HCT116 (cell line): Measurements from ENCODE around the gene KIAA1328. TPM values are rescaled to one million over a fixed set of nuclear protein-coding genes. Genes with fewer than 3 reads are reported as not detected.

Source experiments
- ATAC-seq: fragments of 200-7000 bp; cut with Tn5 transposase; 2 replicates; pipeline ENCODE4 v1.9.1; 2020; ENCODE audit warnings: mild to moderate bottlenecking, moderate library complexity
- BruUV-seq: library from RNA; stranded (reverse); fragments of 400-500 nt; replicated peaks from 2 replicates; lab custom pipeline; 2021; lab: Mats Ljungman, UMichigan
- CTCF ChIA-PET: fragments of 300-600 bp; sonication (Branson Sonifier 250); formaldehyde crosslinking; loops from one replicate; lab custom pipeline; 2021; ENCODE audit warnings: antibody characterized with exemption; lab: Charles Lee
- POLR2A ChIA-PET: fragments of 300-600, 350-600 bp; sonication (Branson Sonifier 250); formaldehyde crosslinking; loops from one replicate; lab custom pipeline; 2021; ENCODE audit warnings: antibody characterized with exemption; lab: Charles Lee
- RAD21 ChIA-PET, 2 experiments: fragments of 300-600 bp; sonication (Branson Sonifier 250); formaldehyde crosslinking; loops; one replicate each; lab custom pipeline; 2023; ENCODE audit warnings: low total read pairs in 2 of 2; ENCODE audit not compliant: uncharacterized antibody in 2 of 2, unreplicated experiment in 2 of 2, low non-redundant PET in 1 of 2; lab: Charles Lee
- DNase-seq: peaks from one replicate; pipeline ENCODE4 v3.0.0-alpha.2; 2010; ENCODE audit warnings: low read depth, low spot score
- H2AFZ ChIP-seq: fragments of 200-600 bp; shearing (Covaris generic), sonication (generic); 2 replicates; pipeline ENCODE4 v1.6.1; 2017; ENCODE audit warnings: low read depth, mixed run types, mixed read lengths, antibody characterized with exemption, low read length; ENCODE audit not compliant: poor library complexity, severe bottlenecking
- H3K27ac ChIP-seq: 2 replicates; pipeline ENCODE4 v1.5.1; 2012; ENCODE audit warnings: low read depth, low read length
- H3K27me3 ChIP-seq: fragments of 200-600 bp; sonication (generic); 2 replicates; pipeline ENCODE4 v1.6.1; 2016; ENCODE audit warnings: mixed run types, low read length, mixed read lengths; ENCODE audit not compliant: insufficient read depth
- H3K36me3 ChIP-seq, 2 experiments: fragments of 200-500 bp in 1 of 2; fragments of 200-600 bp in 1 of 2; sonication (Bioruptor generic) in 1 of 2; sonication (generic) in 1 of 2; 2 replicates each; pipeline versions ENCODE4 v1.5.1 to v1.6.1; 2014 to 2016; ENCODE audit warnings: low read length in 2 of 2, inconsistent platforms in 1 of 2, mixed read lengths in 1 of 2, mixed run types in 1 of 2; ENCODE audit not compliant: insufficient read depth in 2 of 2, control insufficient read depth in 1 of 2
- H3K4me1 ChIP-seq, 2 experiments: fragments of 200-600 bp in 1 of 2; sonication (generic) in 1 of 2; 2 replicates each; pipeline versions ENCODE4 v1.5.1 to v1.6.1; 2012 to 2017; ENCODE audit warnings: low read length in 2 of 2, inconsistent platforms in 1 of 2, mild to moderate bottlenecking in 1 of 2, mixed read lengths in 1 of 2, mixed run types in 1 of 2, moderate library complexity in 1 of 2; ENCODE audit not compliant: insufficient read depth in 2 of 2, control insufficient read depth in 1 of 2
- H3K4me2 ChIP-seq: fragments of 200-600 bp; sonication (generic); 2 replicates; pipeline ENCODE4 v1.6.1; 2017; ENCODE audit warnings: mixed run types, low read length, mixed read lengths
- H3K4me3 ChIP-seq, 2 experiments: fragments of 200-600 bp in 1 of 2; sonication (generic) in 1 of 2; replicated peaks in 1 of 2; 2 replicates each; pipeline ENCODE4 v1.5.1; 2011 to 2016; ENCODE audit warnings: low read length in 2 of 2, control low read depth in 1 of 2, low read depth in 1 of 2, mild to moderate bottlenecking in 1 of 2, mixed read lengths in 1 of 2, mixed run types in 1 of 2
- H3K79me2 ChIP-seq: fragments of 200-600 bp; sonication (generic); 2 replicates; pipeline ENCODE4 v1.6.1; 2017; ENCODE audit warnings: mild to moderate bottlenecking, mixed run types, low read length, moderate library complexity, mixed read lengths; ENCODE audit not compliant: insufficient read depth
- H3K9ac ChIP-seq: fragments of 200-600 bp; sonication (generic); 2 replicates; pipeline ENCODE4 v1.6.1; 2016; ENCODE audit warnings: low read length, mixed read lengths
- H3K9me2 ChIP-seq: fragments of 200-600 bp; sonication (generic), shearing (Covaris generic); 2 replicates; pipeline ENCODE4 v1.6.1; 2017; ENCODE audit warnings: mixed run types, mild to moderate bottlenecking, moderate library complexity; ENCODE audit not compliant: insufficient read depth
- H3K9me3 ChIP-seq, 2 experiments: fragments of 200-500 bp in 1 of 2; fragments of 200-600 bp in 1 of 2; sonication (Bioruptor generic) in 1 of 2; sonication (generic) in 1 of 2; 2 replicates each; pipeline ENCODE4 v1.6.1; 2014 to 2017; ENCODE audit warnings: low read length in 2 of 2, mixed read lengths in 2 of 2, inconsistent platforms in 1 of 2, low read depth in 1 of 2, mild to moderate bottlenecking in 1 of 2, mixed run types in 1 of 2, moderate library complexity in 1 of 2; ENCODE audit not compliant: control insufficient read depth in 1 of 2, insufficient read depth in 1 of 2
- H4K20me1 ChIP-seq: fragments of 200-600 bp; sonication (generic), shearing (Covaris generic); 2 replicates; pipeline ENCODE4 v1.6.1; 2017; ENCODE audit warnings: mixed run types, mild to moderate bottlenecking, moderate library complexity; ENCODE audit not compliant: insufficient read depth
- CBX3 ChIP-seq: IDR thresholded peaks from 2 replicates; pipeline ENCODE4 v1.6.1; 2012; ENCODE audit warnings: low read depth
- EGR1 ChIP-seq: IDR thresholded peaks from 2 replicates; pipeline ENCODE4 v1.6.1; 2012; ENCODE audit warnings: low read depth
- ELF1 ChIP-seq: IDR thresholded peaks from 2 replicates; pipeline ENCODE4 v1.6.1; 2012; ENCODE audit warnings: low read depth, borderline replicate concordance
- EZH2 ChIP-seq: fragments of 200-600 bp; sonication (generic); IDR thresholded peaks from 2 replicates; pipeline ENCODE4 v1.6.1; 2017; ENCODE audit warnings: antibody characterized with exemption, mixed run types
- EZH2phosphoT487 ChIP-seq: fragments of 200-600 bp; IDR thresholded peaks from 2 replicates; pipeline ENCODE4 v1.6.1; 2018; ENCODE audit warnings: antibody characterized with exemption, borderline replicate concordance
- JUND ChIP-seq: IDR thresholded peaks from 2 replicates; pipeline ENCODE4 v1.6.1; 2012
- POLR2AphosphoS5 ChIP-seq: IDR thresholded peaks from 2 replicates; pipeline ENCODE4 v1.6.1; 2011; ENCODE audit warnings: mild to moderate bottlenecking, low read depth, low read length, moderate library complexity
- RAD21 ChIP-seq: IDR thresholded peaks from 2 replicates; pipeline ENCODE4 v1.6.1; 2012; ENCODE audit warnings: low read depth, mild to moderate bottlenecking
- SIN3A ChIP-seq: IDR thresholded peaks from 2 replicates; pipeline ENCODE4 v1.6.1; 2012; ENCODE audit warnings: low read depth
- SP1 ChIP-seq: IDR thresholded peaks from 2 replicates; pipeline ENCODE4 v1.6.1; 2012; ENCODE audit warnings: low read depth
- SRF ChIP-seq: IDR thresholded peaks from 2 replicates; pipeline ENCODE4 v1.6.1; 2012; ENCODE audit warnings: low read depth
- TCF7L2 ChIP-seq: IDR thresholded peaks from 2 replicates; pipeline ENCODE4 v1.7.0; 2011; ENCODE audit warnings: borderline replicate concordance, inconsistent platforms; ENCODE audit not compliant: insufficient read depth, insufficient read length; ENCODE audit errors: extremely low read depth
- YY1 ChIP-seq: IDR thresholded peaks from 2 replicates; pipeline ENCODE4 v1.6.1; 2011; ENCODE audit warnings: low read length, low read depth, moderate library complexity, mild to moderate bottlenecking; ENCODE audit not compliant: insufficient replicate concordance; ENCODE audit errors: extremely low read depth
- ZFX ChIP-seq: fragments of 450-650 bp; IDR thresholded peaks from 2 replicates; pipeline ENCODE4 v1.6.1; 2017
- ZNF274 ChIP-seq: fragments of 200-500 bp; sonication (Bioruptor generic); IDR thresholded peaks from 2 replicates; pipeline ENCODE4 v1.6.1; 2014; ENCODE audit warnings: mild to moderate bottlenecking, low read depth, low read length, inconsistent platforms
- intact Hi-C: fragments of 100-400 bp; cut with micrococcal nuclease; formaldehyde crosslinking; loops from 2 replicates; pipeline ENCODE4 v1.10.0; 2022
- total RNA-seq: library from RNA; stranded (reverse); gene quantifications from one replicate; pipeline ENCODE4 v1.2.1, GENCODE V29; 2021; ENCODE audit not compliant: unreplicated experiment
- TF ChIP-seq, protein P1 (sequence below): IDR thresholded peaks from 2 replicates; pipeline ENCODE4 v1.6.1; 2012; ENCODE audit warnings: low read depth
- TF ChIP-seq, protein P2 (sequence below): IDR thresholded peaks from 2 replicates; pipeline ENCODE4 v1.6.1; 2012
- TF ChIP-seq, protein P3 (sequence below), 3 experiments: fragments of 200-600 bp in 1 of 3; sonication (generic) in 1 of 3; IDR thresholded peaks in 2 of 3; conservative IDR thresholded peaks in 1 of 3; 2 replicates each; pipeline ENCODE4 v1.5.1; 2012 to 2017; ENCODE audit warnings: low read depth in 2 of 3, low read length in 2 of 3, antibody characterized with exemption in 1 of 3, borderline replicate concordance in 1 of 3, control low read depth in 1 of 3, mild to moderate bottlenecking in 1 of 3, mixed read lengths in 1 of 3, mixed run types in 1 of 3, moderate library complexity in 1 of 3; ENCODE audit not compliant: insufficient read depth in 1 of 3
- TF ChIP-seq, protein P4 (sequence below): IDR thresholded peaks from 2 replicates; pipeline ENCODE4 v1.6.1; 2012

Gene KIAA1328
- total RNA-seq, 1 experiment from 2014 or later = 5.2 TPM

DNA sequence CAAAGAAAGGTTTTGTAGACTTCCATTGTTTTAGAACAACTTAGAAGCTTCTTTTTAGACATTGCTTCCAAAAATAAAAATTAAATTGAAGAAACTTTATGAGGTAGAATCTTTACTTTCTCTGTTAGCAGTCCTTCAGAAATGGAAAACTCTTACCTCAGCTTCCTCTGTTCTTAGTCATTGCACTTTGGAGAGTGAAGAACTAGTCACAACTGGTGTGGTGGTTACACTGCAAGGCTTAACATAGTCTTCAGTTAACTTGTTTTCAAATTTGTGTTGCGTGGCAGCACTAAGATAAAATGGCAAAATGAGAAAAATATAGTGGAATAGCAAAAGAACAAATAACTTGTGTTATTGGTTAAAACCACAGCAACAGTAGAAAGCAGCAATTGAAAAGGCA is 332.6 kb downstream of the KIAA1328 start:
- no TSS peak for BruUV-seq
- no peak overlapping the region for H3K4me2 ChIP-seq
- no peak overlapping the region for H3K4me3 ChIP-seq

More for the DNA sequence above, 332.6 kb downstream of the KIAA1328 start:
- Histone ChIP-seq H3K79me2 (no peaks in the 10 kb centered on the region), H3K9ac (no peak overlapping the region), H3K27ac (no peak overlapping the region), H3K9me3 (no peaks in the 10 kb centered on the region), H2AFZ (no peak overlapping the region), H3K4me1 (peaks cover 0 to 3% of the 10 kb centered on the region in 2 experiments; a peak in 1 of 4 replicates), H3K9me2 (no peaks in the 10 kb centered on the region), H3K36me3 (no peaks in the 10 kb centered on the region), H3K27me3 (no peaks in the 10 kb centered on the region), H4K20me1 (no peaks in the 10 kb centered on the region)
- ChIA-PET CTCF (no interaction called here), POLR2A (no interaction called here), RAD21 (no interaction called here)
- intact Hi-C loops = no loop called here
- ATAC-seq = no peak
- DNase-seq = no peak
- TF ChIP-seq, protein P1, sequence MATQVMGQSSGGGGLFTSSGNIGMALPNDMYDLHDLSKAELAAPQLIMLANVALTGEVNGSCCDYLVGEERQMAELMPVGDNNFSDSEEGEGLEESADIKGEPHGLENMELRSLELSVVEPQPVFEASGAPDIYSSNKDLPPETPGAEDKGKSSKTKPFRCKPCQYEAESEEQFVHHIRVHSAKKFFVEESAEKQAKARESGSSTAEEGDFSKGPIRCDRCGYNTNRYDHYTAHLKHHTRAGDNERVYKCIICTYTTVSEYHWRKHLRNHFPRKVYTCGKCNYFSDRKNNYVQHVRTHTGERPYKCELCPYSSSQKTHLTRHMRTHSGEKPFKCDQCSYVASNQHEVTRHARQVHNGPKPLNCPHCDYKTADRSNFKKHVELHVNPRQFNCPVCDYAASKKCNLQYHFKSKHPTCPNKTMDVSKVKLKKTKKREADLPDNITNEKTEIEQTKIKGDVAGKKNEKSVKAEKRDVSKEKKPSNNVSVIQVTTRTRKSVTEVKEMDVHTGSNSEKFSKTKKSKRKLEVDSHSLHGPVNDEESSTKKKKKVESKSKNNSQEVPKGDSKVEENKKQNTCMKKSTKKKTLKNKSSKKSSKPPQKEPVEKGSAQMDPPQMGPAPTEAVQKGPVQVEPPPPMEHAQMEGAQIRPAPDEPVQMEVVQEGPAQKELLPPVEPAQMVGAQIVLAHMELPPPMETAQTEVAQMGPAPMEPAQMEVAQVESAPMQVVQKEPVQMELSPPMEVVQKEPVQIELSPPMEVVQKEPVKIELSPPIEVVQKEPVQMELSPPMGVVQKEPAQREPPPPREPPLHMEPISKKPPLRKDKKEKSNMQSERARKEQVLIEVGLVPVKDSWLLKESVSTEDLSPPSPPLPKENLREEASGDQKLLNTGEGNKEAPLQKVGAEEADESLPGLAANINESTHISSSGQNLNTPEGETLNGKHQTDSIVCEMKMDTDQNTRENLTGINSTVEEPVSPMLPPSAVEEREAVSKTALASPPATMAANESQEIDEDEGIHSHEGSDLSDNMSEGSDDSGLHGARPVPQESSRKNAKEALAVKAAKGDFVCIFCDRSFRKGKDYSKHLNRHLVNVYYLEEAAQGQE = no peak
- TF ChIP-seq ZFX (no peak), YY1 (no peak), TCF7L2 (no peak), EGR1 (no peak), EZH2phosphoT487 (no peak), SIN3A (no peak), RAD21 (no peak), POLR2AphosphoS5 (no peak), EZH2 (no peak), SP1 (no peak), ZNF274 (no peak), ELF1 (no peak), JUND (no peak), CBX3 (no peak), SRF (no peak)
- TF ChIP-seq, protein P2, sequence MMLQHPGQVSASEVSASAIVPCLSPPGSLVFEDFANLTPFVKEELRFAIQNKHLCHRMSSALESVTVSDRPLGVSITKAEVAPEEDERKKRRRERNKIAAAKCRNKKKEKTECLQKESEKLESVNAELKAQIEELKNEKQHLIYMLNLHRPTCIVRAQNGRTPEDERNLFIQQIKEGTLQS = no peak
- TF ChIP-seq, protein P3, sequence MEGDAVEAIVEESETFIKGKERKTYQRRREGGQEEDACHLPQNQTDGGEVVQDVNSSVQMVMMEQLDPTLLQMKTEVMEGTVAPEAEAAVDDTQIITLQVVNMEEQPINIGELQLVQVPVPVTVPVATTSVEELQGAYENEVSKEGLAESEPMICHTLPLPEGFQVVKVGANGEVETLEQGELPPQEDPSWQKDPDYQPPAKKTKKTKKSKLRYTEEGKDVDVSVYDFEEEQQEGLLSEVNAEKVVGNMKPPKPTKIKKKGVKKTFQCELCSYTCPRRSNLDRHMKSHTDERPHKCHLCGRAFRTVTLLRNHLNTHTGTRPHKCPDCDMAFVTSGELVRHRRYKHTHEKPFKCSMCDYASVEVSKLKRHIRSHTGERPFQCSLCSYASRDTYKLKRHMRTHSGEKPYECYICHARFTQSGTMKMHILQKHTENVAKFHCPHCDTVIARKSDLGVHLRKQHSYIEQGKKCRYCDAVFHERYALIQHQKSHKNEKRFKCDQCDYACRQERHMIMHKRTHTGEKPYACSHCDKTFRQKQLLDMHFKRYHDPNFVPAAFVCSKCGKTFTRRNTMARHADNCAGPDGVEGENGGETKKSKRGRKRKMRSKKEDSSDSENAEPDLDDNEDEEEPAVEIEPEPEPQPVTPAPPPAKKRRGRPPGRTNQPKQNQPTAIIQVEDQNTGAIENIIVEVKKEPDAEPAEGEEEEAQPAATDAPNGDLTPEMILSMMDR (IDR thresholded peaks at IDR 0.05 in 2 of 3, conservative IDR thresholded peaks at IDR 0.05 in 1 of 3; ENCODE audit: borderline replicate concordance in 1 of 3, insufficient read depth in 1 of 3, low read depth in 2 of 3, low read length in 2 of 3) = no peak
- TF ChIP-seq, protein P4, sequence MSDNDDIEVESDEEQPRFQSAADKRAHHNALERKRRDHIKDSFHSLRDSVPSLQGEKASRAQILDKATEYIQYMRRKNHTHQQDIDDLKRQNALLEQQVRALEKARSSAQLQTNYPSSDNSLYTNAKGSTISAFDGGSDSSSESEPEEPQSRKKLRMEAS = no peak
